RWPE1 (cell line): ENCODE data around the gene TNNI2.

ENCODE experiments used
- CTCF ChIA-PET: fragments of 350-600 bp; sonication (Branson Sonifier 250); formaldehyde crosslinking; extraction: SDS; loops from one replicate; lab custom pipeline; 2021; lab: Yijun Ruan, JAX
- POLR2A ChIA-PET: fragments of 400-600 bp; formaldehyde crosslinking; extraction: SDS; loops from one replicate; lab custom pipeline; 2020; ENCODE audit warnings: antibody characterized with exemption; ENCODE audit not compliant: low non-redundant PET; lab: Yijun Ruan, JAX
- DNase-seq: peaks from one replicate; pipeline ENCODE4 v3.0.0; 2012; ENCODE audit warnings: low spot score
- H3K27ac ChIP-seq: fragments of 450-650 bp; 2 replicates; pipeline ENCODE4 v1.5.1; 2017
- CTCF ChIP-seq: fragments of 450-650 bp; conservative IDR thresholded peaks from 2 replicates; pipeline ENCODE4 v1.5.1; 2017; ENCODE audit warnings: low read depth, mild to moderate bottlenecking

Gene TNNI2

GRCh38 chr11:1825039-1825740 is 13.6 kb upstream of the TNNI2 start:
- ChIA-PET CTCF (interaction anchor here (0.7 to 0.9 kb wide), 2 partner anchors 131 to 315 kb away, joined by 3 to 4 read pairs; no protein-coding TSS in a partner anchor), POLR2A (no interaction called here)
- TF ChIP-seq CTCF, result no peak
- DNase-seq, result no peak
- peak overlapping the region; percentile 97 for H3K27ac ChIP-seq

GRCh38 chr11:1825785-1826451 is 12.9 kb upstream of the TNNI2 start:
- ChIA-PET POLR2A (no interaction called here), CTCF (interaction anchor here (0.7 to 0.9 kb wide), 2 partner anchors 65 to 132 kb away, joined by 4 read pairs; no protein-coding TSS in a partner anchor)
- DNase-seq, result no peak
- H3K27ac ChIP-seq, result peak overlapping the region; percentile 97
- TF ChIP-seq CTCF, result no peak

- ChIA-PET CTCF (interaction anchor here (0.6 kb wide), 1 partner anchor 52 kb away, joined by 3 read pairs; no protein-coding TSS in a partner anchor), POLR2A (no interaction called here)
- DNase-seq, result peak; percentile 34
- peak overlapping the region; percentile 97 for H3K27ac ChIP-seq
- no peak for TF ChIP-seq CTCF
Observed at GRCh38 chr11:1826552-1827094, 12.2 kb upstream of the TNNI2 start.

- POLR2A ChIA-PET, result no interaction called here
- CTCF ChIA-PET, result interaction anchor here (0.5 to 0.8 kb wide), 4 partner anchors 30 to 53 kb away, joined by 3 read pairs; no protein-coding TSS in a partner anchor
- H3K27ac ChIP-seq, result peak overlapping the region; percentile 97
- peak; percentile 51 for DNase-seq
- no peak; the same call in 1 of the 2 replicates for TF ChIP-seq CTCF
Observed at GRCh38 chr11:1827095-1827813, 11.5 kb upstream of the TNNI2 start.

- TF ChIP-seq CTCF, result no peak
- peak overlapping the region; percentile 97 for H3K27ac ChIP-seq
- ChIA-PET CTCF (interaction anchor here (0.5 to 0.9 kb wide), 3 partner anchors 30 to 134 kb away, joined by 3 to 5 read pairs (median 3); no protein-coding TSS in a partner anchor), POLR2A (interaction anchor here (0.6 kb wide), 1 partner anchor 22 kb away, joined by 3 read pairs; no protein-coding TSS in a partner anchor)
- no peak for DNase-seq
Observed at GRCh38 chr11:1827931-1828330, 10.8 kb upstream of the TNNI2 start.
